Right atrium auricular region (tissue), 2 donors: ENCODE results near the gene MRFAP1. TPM values are rescaled to one million over a fixed set of nuclear protein-coding genes. Genes with fewer than 3 reads are reported as not detected.

Experiments used
- DNase-seq: peaks from one replicate; pipeline ENCODE4 v3.0.0-alpha.2; 2019; ENCODE audit warnings: low spot score
- H3K27ac ChIP-seq, 2 donors: fragments of 200-600 bp; sonication (generic); 1 replicate in 1 of 2; 2 replicates in 1 of 2; pipeline ENCODE4 v1.5.1; 2016 to 2019
- H3K27me3 ChIP-seq, 2 donors: fragments of 200-600 bp; sonication (generic); one replicate each; pipeline versions ENCODE4 v1.5.1 to v1.6.0; 2017 to 2019
- H3K36me3 ChIP-seq: fragments of 200-600 bp; sonication (generic); one replicate; pipeline ENCODE4 v1.5.1; 2016
- H3K4me1 ChIP-seq, 2 donors: fragments of 200-600 bp; sonication (generic); one replicate each; pipeline versions ENCODE4 v1.5.1 to v1.6.0; 2017 to 2019
- H3K4me3 ChIP-seq, 2 donors: fragments of 200-600 bp; sonication (generic); 1 replicate in 1 of 2; 2 replicates in 1 of 2; pipeline ENCODE4 v1.5.1; 2017 to 2019; ENCODE audit warnings: mild to moderate bottlenecking in 1 of 2, moderate library complexity in 1 of 2
- H3K9me3 ChIP-seq, 2 donors: fragments of 200-600 bp; sonication (generic); one replicate each; pipeline ENCODE4 v1.5.1; 2019
- CTCF ChIP-seq, 2 donors: fragments of 200-600 bp; sonication (generic); IDR thresholded peaks; one replicate each; pipeline ENCODE4 v1.5.1; 2019; ENCODE audit warnings: antibody characterized with exemption in 2 of 2
- total RNA-seq, 2 donors: library from RNA; depleted of rRNA; stranded (reverse); fragments of >200 nt; gene quantifications; one replicate each; pipeline ENCODE4 v1.1.0, GENCODE V29; 2016

The MRFAP1 gene
- total RNA-seq, 2 donors from 2014 or later = 170 to 176 TPM

GRCh38 chr4:6601661-6602250 lies 38.7 kb upstream of the MRFAP1 start:
- Histone ChIP-seq H3K27ac (no peak overlapping the region), H3K27me3 (no peaks in the 10 kb centered on the region), H3K4me1 (no peaks in the 10 kb centered on the region), H3K9me3 (peaks cover 4 to 8% of the 10 kb centered on the region in 2 donors), H3K36me3 (peaks cover 23% of the 10 kb centered on the region), H3K4me3 (no peak overlapping the region)
- no peak for DNase-seq
- no peak for TF ChIP-seq CTCF (IDR thresholded peaks at IDR 0.05)

GRCh38 chr4:6602289-6602688 lies 38.2 kb upstream of the MRFAP1 start:
- no peak overlapping the region for H3K4me3 ChIP-seq
- H3K36me3 ChIP-seq = peaks cover 28% of the 10 kb centered on the region
- no peaks in the 10 kb centered on the region for H3K4me1 ChIP-seq
- TF ChIP-seq CTCF (IDR thresholded peaks at IDR 0.05) = no peak
- H3K27me3 ChIP-seq = no peaks in the 10 kb centered on the region
- no peak overlapping the region for H3K27ac ChIP-seq
- peaks cover 4 to 8% of the 10 kb centered on the region in 2 donors for H3K9me3 ChIP-seq
- no peak for DNase-seq

- Histone ChIP-seq H3K27me3 (no peaks in the 10 kb centered on the region), H3K9me3 (peaks cover 4 to 8% of the 10 kb centered on the region in 2 donors), H3K4me1 (no peaks in the 10 kb centered on the region), H3K27ac (no peak overlapping the region), H3K4me3 (no peak overlapping the region), H3K36me3 (peaks cover 28% of the 10 kb centered on the region)
- DNase-seq = no peak
- TF ChIP-seq CTCF (IDR thresholded peaks at IDR 0.05) = no peak
Observed at GRCh38 chr4:6603128-6603527, 37.4 kb upstream of the MRFAP1 start.

GRCh38 chr4:6605114-6605513 lies 35.4 kb upstream of the MRFAP1 start:
- Histone ChIP-seq H3K36me3 (peaks cover 27% of the 10 kb centered on the region), H3K4me1 (no peaks in the 10 kb centered on the region)
- DNase-seq = no peak

GRCh38 chr4:6605605-6606004 lies 34.9 kb upstream of the MRFAP1 start:
- Histone ChIP-seq H3K27me3 (no peaks in the 10 kb centered on the region), H3K36me3 (peaks cover 27% of the 10 kb centered on the region), H3K9me3 (peaks cover 4 to 8% of the 10 kb centered on the region in 2 donors), H3K4me3 (no peak overlapping the region), H3K27ac (no peak overlapping the region), H3K4me1 (no peaks in the 10 kb centered on the region)
- no peak for DNase-seq
- no peak for TF ChIP-seq CTCF (IDR thresholded peaks at IDR 0.05)

More at GRCh38 chr4:6605114-6605513, 35.4 kb upstream of the MRFAP1 start:
- no peak for TF ChIP-seq CTCF (IDR thresholded peaks at IDR 0.05)
- no peak overlapping the region for H3K27ac ChIP-seq
- H3K27me3 ChIP-seq = no peaks in the 10 kb centered on the region
- H3K4me3 ChIP-seq = no peak overlapping the region
- peaks cover 4 to 8% of the 10 kb centered on the region in 2 donors for H3K9me3 ChIP-seq
